Measurements from ENCODE around the gene CEND1.

The CEND1 gene

DNA sequence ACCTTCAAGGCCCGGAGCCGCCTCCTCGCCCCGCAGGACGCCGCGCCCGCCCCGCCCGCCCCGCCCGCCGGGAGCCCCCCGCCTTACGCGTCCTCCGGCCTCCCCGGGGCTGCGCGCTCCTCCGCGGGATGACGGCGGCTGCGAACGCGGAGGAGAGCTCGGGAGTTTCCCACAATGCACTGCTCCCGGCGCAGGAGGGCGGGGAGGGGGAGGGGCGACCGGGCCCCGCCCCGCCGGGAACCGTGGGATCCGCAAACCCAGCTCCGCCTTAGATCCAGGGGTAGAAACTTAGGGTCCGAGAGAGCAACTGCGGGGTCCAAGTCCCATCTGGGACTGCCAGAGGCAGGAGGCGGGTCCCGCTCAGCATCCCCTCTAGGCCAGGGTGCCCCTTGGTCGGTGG is at the start of gene CEND1:
CEND1 (minus strand) TSS at position 148 of the 400 bp plus-strand sequence. CDS start 1,514 bp downstream, outside the sequence.
- DNase-seq = peak; percentile 16

DNA sequence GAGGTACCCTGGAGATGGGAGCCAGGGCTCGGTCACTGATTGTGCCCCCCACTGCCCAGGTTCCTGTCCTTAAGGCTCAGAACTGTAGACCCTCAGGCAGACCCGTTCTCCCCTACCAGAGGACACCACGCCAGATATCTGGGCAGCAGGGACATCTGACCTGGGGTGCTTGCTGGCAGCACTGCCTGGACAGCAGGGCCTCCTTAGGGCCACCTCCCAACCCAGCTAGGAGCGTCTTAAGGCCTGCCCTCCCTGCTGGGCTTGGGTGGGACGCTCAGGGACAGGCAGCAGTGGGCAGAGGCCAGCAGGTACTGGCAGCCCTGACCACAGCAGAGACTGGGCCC is 49.4 kb upstream of the CEND1 start:
- DNase-seq = no peak

DNA sequence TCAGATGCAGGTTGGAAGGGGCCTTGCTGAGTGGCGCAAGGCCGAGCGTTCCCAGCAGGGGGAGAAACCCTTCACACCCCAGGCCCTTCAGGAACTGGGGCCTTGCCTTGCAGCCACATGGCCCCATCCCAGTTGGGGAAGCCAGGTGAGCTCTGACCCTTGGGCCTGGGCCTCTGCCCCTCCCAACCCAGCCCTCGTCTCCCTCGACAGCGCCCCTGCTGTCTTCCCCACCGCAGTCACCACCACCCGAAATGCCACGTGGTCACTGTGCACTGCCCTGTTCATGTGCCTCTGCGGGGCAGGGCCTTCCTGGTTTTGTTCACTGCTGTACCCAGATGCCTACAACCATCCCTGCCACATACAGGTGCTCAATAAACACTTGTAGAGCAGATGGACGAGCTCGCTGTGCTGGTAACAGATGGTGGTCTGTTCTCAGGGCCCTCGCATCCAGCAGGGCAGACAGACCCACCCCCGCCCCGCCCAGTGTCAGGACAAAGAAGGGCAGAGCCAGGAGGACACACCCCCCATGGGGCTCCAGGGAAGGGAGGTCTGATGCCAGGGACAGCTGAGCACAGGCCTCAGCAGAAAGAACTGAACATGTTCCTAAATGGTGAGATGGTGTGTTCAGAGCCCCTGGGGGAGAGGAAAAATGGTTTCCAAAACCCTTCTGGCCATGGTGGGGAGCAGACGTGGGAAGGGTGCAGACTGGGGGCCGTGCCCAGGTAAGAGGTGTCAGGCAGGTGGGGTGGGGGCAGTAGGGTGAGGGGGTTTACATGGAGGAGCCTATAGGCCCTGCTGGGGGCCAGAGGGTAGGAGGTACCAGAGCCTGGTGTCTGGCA is 48.8 kb upstream of the CEND1 start:
- DNase-seq = no peak

DNA sequence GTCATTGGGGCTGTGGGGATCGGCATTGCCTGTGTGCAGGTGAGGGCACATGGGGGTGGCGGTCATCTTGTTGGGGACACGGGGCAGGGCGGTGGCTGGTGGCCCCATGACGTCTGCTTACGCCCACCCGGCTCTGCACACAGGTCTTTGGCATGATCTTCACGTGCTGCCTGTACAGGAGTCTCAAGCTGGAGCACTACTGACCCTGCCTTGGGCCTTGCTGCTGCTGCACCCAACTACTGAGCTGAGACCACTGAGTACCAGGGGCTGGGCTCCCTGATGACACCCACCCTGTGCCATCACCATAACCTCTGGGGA is 48.1 kb upstream of the CEND1 start:
- DNase-seq = no peak

DNA sequence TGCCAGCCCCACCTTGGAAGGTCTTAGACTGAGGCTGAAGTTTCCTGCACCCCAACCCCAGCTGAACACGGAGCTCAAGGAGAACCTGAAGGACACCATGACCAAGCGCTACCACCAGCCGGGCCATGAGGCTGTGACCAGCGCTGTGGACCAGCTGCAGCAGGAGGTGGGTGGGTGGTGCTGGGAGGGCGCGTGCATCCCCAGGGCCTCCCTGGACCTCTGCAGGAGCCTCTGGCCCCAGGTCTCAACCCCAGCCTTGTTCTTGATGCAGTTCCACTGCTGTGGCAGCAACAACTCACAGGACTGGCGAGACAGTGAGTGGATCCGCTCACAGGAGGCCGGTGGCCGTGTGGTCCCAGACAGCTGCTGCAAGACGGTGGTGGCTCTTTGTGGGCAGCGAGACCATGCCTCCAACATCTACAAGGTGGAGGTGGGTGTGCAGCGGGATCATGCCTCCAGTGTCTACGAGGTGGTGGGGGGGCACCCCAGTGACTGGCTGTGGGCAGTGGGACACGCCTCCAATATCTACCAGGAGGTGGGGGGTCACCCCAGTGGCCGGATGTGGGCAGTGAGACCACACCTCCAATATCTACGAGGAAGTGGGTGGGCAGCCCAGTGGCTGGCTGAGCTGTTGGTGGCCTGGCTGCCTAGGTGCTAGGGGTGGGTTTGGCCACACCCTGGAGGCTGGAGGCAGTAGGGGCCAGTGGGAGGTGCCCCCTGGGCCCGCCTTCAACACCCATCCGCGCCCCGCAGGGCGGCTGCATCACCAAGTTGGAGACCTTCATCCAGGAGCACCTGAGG is 47.5 kb upstream of the CEND1 start:
- DNase-seq = no peak

DNA sequence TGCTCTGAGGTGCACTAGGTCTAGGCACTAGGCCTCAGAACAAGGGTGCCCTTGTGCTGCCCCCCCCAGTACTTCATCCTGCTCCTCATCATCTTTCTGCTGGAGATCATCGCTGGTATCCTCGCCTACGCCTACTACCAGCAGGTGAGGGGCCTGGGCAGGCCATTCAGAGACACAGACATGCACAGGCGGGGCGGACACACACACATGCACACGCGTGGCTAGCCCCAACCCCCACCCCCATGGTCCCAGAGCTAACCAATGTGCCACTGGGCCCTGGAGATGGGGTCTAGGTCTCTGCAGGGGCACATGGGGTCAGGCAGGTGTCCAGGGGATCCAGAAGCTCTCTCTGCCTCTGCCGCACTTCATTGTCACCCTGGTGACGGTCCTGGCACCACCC is 46.8 kb upstream of the CEND1 start:
- DNase-seq = no peak

DNA sequence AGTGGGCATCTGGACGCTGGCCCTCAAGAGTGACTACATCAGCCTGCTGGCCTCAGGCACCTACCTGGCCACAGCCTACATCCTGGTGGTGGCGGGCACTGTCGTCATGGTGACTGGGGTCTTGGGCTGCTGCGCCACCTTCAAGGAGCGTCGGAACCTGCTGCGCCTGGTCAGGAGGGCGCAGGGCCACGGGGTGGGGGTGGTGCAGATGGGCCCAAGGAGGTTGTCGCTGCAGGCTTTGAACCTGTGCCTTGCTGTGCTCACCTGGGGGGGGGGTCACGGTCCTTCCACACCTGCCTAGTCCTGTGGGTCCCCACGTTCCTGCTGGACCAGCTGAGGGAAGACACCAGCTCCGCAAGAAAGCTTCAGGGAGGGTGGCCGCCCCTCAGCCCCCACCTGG is 46.4 kb upstream of the CEND1 start:
- no peak for DNase-seq

DNA sequence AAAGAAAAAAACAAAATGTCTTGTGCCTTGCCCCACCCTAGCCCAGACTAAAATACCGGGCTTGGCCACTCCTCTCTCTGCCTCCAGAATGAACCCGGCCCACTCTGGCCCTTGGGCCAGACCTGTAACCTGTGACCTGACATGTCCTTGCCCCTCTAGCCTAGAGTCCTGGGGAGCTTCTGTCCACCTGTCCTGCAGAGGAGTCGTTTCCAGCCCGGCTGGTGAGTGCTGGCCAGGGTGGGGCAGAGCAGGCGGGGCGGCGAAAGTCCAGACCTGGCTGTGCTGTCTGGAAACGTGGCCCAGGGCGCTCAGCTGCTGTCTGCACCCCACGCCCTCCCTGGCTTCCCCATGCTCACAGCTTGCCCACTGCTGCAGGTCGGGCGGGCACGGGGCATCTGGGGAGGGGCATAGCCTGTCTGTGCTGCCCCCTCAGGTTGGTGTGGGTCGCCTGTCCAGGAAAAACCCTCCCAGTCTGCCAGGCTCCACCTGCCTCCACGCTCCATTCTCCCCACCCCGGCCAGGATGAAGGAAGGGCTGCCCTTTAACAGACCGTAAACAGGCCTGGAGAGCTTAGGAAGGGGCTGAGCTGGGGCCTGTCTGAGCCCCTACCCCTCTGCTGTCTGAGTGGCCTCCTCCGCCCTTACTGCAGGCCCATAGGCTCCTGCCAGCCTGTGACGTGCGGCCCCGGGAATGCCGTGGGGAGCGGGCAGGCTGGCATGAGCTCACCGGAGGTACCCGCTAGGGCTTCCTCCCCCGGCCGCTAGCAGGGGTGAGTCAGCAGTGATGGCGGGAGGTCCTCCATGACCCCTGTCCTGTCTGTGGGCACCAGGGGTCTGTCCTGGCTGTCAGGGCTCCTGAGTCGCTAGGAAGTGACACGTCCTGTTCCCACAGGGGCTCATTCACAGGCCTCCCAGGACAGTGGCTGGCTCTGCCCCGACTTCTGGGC is 44.8 kb upstream of the CEND1 start:
- no peak for DNase-seq

DNA sequence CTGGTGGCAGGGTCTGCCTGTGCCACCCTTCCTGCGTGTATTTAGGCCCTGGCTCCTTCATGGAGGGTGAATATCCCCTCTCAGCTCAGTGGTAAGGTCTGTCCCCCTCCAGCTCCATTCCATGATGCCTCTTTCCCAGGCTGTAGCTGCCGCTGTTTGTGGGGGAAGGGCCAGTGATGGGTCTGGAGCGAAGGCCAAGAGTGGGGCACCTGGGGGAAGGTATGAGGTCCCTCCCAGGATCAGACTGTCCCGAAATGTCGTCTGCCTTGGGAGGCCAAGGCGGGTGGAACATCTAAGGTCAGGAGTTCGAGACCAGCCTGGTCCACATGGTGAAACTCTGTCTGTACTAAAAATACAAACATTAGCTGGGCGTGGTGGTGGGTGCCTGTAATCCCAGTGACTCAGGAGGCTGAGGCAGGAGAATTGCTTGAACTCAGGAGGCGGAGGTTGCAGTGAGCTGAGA is 44.0 kb upstream of the CEND1 start:
- DNase-seq = no peak

DNA sequence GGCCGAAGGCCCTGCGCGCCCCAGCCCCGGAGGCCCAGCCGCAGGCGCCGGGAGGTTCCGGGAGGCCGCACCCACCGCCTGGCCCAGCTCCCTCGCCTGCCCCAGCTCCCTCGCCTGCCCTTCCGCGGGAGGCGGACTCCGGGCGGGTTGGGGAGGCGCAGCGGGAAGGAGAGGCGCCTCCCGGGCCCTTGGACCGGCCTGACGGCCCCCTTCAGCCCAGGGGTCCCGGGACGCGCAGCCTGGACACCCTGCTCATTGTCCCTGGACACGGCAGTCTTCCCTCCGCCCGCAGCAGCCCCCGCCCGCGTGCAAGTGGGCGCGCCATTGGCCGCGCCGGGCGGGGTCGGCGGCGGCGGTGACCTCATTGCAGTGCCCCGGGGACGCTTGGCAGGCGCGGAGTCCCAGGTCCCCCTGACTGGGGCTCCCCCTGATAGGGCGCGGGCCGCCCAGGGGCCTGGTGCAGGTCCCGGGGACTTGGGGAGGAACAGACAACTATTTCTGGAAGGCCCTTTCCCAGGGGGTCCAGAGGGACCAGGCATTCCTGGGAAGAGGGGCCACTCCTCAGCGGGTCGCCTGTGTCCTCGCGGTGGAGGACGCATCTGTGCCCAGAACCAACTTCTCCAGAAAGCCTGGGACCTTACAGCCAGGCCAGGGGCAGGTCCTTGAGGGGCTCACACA is 43.4 kb upstream of the CEND1 start:
- DNase-seq = no peak

DNA sequence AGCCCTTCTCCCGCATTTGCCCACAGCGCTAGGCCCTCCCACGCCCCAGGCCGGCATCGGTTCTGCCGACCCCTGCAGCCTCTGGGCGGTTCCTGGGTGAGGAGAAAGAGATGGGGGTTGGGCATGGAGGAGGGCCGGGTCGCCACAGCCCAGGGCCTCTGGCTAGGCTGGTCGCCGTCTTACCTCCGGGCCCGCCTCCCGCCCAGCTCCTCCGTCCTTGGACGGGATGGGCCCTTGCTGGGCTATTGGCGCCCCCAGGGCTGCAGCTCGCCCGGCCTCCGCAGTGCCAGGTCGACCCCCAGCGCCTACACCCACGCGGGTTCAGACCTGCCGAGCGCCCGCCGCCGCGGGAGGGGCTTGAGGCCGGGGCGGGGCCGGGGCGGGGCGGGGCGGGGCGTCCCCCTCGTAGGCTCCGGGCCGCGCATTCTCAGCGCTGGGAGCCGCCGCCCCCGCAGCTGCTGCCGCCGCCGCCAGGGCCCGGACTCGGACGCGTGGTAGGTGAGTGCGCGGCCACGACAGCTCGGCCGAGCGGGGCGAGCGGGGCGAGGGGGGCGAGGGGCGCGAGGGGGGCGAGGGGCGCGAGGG is 42.7 kb upstream of the CEND1 start, which contains the start of gene CD151:
CD151 (plus strand) TSS at position 424 of the 585 bp plus-strand sequence. CDS start 3,118 bp downstream, outside the sequence.
- peak; percentile 28 for DNase-seq

DNA sequence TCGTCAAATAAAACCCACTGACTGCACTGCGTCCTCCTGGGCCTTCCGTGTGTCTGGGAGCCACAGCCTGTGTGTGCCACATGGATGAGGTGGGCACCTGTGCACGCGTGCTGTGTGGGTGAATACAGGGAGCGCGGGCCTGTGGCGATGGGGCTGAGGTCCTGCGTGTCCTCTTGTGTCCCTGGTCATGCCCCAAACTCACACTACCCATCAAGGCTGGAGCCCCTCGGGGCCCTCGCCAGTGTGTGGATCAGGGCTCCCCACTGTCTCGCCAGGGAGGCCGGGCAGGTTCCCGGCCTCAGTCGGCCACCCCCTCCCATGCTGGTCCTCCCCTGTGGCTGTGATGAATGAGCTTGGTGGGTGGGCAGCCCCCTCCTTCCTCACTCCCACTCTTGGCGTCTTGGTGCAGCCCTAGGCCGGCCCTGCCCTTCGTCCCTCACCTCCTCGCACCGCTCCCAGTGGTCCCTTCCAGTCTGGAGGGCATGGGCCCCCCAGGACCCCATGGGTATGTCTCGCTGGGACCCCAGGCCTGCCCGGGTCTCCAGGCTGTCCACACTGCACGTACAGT is 42.2 kb upstream of the CEND1 start:
- DNase-seq = no peak

DNA sequence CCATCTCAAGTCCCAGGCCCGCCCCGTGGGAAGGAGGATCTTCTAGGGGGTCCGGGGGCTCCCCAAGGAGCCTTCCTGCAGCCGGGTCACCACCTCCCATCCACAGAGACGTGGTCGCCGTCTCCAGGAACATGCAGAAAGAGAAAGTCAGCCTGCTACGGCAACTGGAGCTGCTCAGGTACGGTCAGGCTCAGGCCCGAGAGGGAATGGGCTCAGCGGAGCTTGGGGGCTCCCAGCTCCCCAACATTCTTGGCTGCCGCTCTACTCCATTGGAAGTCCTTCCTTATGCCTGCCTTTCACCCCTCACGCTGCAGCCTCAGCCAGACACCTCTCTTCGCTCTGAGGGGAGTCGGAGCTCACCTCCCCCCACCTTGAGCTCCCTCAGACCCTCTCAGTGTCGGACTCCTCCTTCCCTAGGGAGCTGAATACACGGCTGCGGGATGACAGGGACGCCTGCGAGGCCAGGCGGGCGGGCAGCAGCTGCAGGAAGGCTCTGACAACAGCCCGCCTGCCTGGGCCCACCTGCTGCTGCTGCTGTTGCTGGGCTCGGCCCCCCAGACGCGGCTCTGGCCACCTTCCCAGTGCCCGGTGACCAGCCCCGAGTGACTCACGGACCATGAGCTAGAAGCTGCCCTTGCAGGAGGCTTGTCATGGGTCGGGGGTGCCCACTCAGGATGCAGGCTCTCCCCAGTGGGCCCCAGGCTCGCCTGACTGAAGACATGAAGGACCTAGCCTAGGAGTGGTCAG is 41.4 kb upstream of the CEND1 start:
- no peak for DNase-seq

DNA sequence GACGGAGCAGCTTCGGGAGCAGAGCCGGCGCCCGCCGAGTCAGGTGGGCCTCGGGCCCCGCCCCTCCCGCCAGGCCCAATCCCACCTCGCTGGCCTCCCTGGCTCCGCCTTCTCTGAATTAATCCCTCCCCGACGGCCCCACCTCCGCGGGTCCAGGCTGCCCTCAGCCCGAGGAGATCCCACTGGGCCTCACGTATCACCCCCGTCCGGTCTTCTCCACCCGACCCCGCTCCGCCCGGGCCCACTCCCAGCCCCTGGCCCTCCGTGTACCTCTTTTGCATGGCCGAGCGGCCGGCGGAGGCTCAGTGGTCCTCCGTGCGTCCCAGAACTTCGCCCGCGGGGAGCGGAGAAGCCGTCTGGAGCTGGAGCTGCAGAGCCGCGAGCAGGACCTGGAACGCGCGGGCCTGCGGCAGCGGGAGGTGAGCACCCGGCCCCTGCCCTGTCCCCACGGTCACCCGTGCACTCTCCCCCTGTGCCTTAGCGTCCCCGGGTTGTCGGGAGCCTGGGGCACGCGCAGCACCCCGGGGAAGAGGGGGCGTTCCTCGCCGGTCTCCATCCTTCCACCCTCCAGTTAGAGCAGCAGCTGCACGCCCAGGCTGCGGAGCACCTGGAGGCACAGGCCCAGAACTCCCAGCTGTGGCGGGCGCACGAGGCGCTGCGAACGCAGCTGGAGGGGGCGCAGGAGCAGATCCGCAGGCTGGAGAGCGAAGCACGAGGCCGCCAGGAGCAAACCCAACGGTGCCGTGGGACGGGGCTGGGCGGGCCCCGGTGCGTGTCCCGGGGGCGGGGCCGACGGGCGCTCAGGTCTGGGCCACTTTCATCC is 40.6 kb upstream of the CEND1 start:
- peak; percentile 50 for DNase-seq

DNA sequence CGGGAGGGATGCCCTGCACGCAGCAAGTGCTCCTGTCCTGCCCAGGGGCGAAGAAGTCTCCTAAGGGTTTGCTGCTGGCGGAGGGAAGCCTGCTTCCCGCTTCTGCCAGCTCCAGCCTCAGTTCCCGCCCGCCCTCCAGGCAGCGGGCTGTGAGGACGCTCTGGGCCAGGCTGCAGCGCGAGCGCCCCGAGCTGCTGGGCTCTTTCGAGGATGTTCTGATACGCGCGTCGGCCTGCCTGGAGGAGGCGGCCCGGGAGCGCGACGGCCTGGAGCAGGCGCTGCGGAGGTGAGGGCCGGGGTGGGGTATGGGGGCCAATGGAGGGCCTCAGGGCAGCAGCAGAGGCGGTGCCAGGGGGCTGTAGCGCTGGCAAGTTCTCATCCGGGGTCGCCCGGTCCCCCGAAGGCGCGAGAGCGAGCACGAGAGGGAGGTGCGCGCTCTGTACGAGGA is 40.0 kb upstream of the CEND1 start:
- DNase-seq = no peak

DNA sequence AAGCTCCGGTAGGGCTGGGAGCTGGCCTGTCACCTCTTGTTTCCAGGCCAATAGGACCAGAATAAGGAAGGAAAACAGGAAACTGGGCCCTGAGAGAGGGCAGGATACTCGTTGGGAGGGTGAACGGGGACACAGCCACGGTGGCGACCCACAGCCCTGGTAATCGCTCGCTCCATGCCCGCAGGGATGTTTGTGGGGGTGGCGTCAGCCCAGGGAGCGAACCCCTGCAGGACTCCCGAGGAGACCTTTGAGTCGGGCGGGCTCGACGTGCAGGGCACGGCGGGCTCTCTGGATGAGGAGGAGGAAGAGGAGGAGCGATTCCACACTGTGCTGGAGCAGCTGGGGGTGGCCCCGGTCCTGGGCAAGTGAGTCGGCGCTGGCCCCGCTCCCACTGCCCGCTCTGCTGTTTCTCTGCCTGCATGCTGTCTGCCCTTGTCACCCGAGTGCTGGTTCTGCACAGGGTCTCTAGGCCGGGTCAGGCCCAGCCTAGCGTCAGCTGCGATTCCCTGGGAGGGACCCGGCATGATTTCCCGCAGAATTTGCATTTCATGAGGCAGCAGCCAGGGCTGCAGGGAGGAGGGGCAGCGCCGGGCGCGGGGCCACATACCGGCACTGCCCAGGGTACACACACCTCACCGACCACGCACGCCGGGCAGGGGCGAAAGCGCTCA is 39.4 kb upstream of the CEND1 start:
- no peak for DNase-seq

DNA sequence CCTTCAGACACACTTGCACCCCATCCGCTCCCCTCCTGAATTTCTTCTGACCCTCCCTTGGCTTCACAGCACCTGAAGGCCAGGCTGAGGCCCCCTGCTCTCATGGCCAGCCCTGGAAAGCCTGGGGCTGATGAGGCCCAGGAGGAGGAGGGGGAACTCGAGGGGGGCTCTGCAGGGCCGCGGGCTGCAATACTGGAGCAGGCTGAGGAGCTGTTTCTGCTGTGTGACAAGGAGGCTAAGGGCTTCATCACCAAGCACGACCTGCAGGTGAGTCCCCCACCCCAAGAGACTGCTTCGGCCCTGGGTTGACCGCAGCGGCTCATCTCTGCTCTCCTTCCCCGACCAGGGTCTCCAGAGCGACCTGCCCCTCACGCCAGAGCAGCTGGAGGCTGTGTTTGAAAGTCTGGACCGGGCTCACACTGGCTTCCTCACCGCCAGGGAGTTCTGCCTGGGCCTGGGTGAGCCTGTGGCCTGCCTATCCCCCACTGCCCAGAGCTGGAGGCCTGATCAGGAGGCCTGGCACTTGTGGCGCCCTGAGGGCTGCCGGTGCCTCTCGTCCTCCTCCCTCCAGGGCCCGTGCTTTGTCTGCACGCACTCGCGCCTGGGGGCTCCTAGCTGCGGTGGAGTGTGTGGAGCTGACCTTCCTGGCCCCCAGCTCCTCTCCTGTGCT is 38.8 kb upstream of the CEND1 start:
- DNase-seq = no peak

DNA sequence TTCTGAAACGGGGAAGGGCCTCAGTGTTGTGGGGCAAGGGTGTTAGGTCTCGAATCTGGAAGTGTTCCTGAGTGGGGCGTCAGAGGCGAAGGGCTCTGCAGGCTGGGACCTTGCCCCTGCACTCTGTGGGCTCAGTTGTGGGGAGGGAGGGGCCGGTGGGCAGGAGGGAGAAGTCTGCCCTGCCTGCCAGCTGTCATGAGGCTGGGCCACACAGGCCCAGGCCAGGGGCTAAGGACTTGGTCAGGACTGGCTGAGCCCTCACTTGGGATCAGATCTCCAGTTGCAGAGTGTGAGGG is 38.0 kb upstream of the CEND1 start, which contains the start of gene CRACR2B:
CRACR2B (plus strand) TSS at position 23 of the 296 bp plus-strand sequence. CDS start 689 bp downstream, outside the sequence.
- no peak for DNase-seq

Data from NCI-H1694 treated with DMSO at 0.1 percent for 48 hours (cell line).